WTC11 (cell line): Measurements from ENCODE around the gene RNU5B-1. TPM values are rescaled to one million over a fixed set of nuclear protein-coding genes. Genes with fewer than 3 reads are reported as not detected.

Experiments used
- ATAC-seq: fragments of 200-7000 bp; cut with Tn5 transposase; 2 replicates; pipeline ENCODE4 v1.10.0; 2021; ENCODE audit warnings: mild to moderate bottlenecking, moderate library complexity
- CTCF ChIA-PET: fragments of 300-600 bp; sonication (Branson Sonifier 250); formaldehyde crosslinking; loops from one replicate; lab custom pipeline; 2021; ENCODE audit warnings: antibody characterized with exemption; lab: Charles Lee
- POLR2A ChIA-PET: fragments of 350-600 bp; sonication (Branson Sonifier 250); formaldehyde crosslinking; loops from one replicate; lab custom pipeline; 2021; ENCODE audit warnings: antibody characterized with exemption; lab: Charles Lee
- DNase-seq: peaks from one replicate; pipeline ENCODE4 v3.0.0; 2021; ENCODE audit warnings: low spot score
- H3K27ac Mint-ChIP-seq: 2 replicates; pipeline ENCODE4 v1.8.0; 2021; ENCODE audit warnings: mixed read lengths
- H3K27me3 Mint-ChIP-seq: 2 replicates; pipeline ENCODE4 v1.8.0; 2021; ENCODE audit warnings: low read depth, mild to moderate bottlenecking, moderate library complexity, mixed read lengths
- H3K36me3 Mint-ChIP-seq: 2 replicates; pipeline ENCODE4 v1.8.0; 2021; ENCODE audit warnings: mixed read lengths
- H3K4me1 Mint-ChIP-seq: 2 replicates; pipeline ENCODE4 v1.8.0; 2022; ENCODE audit warnings: mixed read lengths
- H3K4me3 Mint-ChIP-seq: 2 replicates; pipeline ENCODE4 v1.8.0; 2021; ENCODE audit warnings: mild to moderate bottlenecking, moderate library complexity, mixed read lengths
- H3K9me3 Mint-ChIP-seq: 2 replicates; pipeline ENCODE4 v1.8.0; 2021; ENCODE audit warnings: mixed read lengths
- ATF1 ChIP-seq: sonication (generic); formaldehyde crosslinking; IDR thresholded peaks from 2 replicates; pipeline ENCODE4 v1.8.1; 2023; ENCODE audit warnings: mild to moderate bottlenecking, moderate library complexity, missing genetic modification reagents
- CREB1 ChIP-seq: sonication (generic); formaldehyde crosslinking; IDR thresholded peaks from 2 replicates; pipeline ENCODE4 v1.8.0; 2023; ENCODE audit warnings: mild to moderate bottlenecking, missing genetic modification reagents
- JAZF1 ChIP-seq: fragments of 250-450 bp; sonication (Bioruptor Pico); IDR thresholded peaks from 2 replicates; pipeline ENCODE4 v1.9.0; 2021; ENCODE audit warnings: moderate library complexity, mild to moderate bottlenecking, inconsistent platforms
- KAT7 ChIP-seq: sonication (generic); formaldehyde crosslinking; IDR thresholded peaks from 2 replicates; pipeline ENCODE4 v1.8.1; 2023; ENCODE audit warnings: missing genetic modification reagents, mild to moderate bottlenecking, borderline replicate concordance
- NR1H2 ChIP-seq: sonication (generic); formaldehyde crosslinking; IDR thresholded peaks from 2 replicates; pipeline ENCODE4 v1.9.0; 2021; ENCODE audit warnings: mild to moderate bottlenecking, moderate library complexity, missing genetic modification reagents
- SMAD4 ChIP-seq: sonication (generic); formaldehyde crosslinking; IDR thresholded peaks from 2 replicates; pipeline ENCODE4 v1.8.0; 2022; ENCODE audit warnings: mild to moderate bottlenecking, missing genetic modification reagents
- ZNF121 ChIP-seq: sonication (generic); formaldehyde crosslinking; IDR thresholded peaks from 2 replicates; pipeline ENCODE4 v1.8.0; 2023; ENCODE audit warnings: missing genetic modification reagents
- ZNF138 ChIP-seq: sonication (generic); formaldehyde crosslinking; conservative IDR thresholded peaks from 2 replicates; pipeline ENCODE4 v1.8.1; 2022; ENCODE audit warnings: mild to moderate bottlenecking, moderate library complexity, missing genetic modification reagents
- ZNF263 ChIP-seq: sonication (generic); formaldehyde crosslinking; IDR thresholded peaks from 2 replicates; pipeline ENCODE4 v1.8.1; 2022; ENCODE audit warnings: low read depth, mild to moderate bottlenecking, moderate library complexity, missing genetic modification reagents
- ZNF317 ChIP-seq: sonication (generic); formaldehyde crosslinking; IDR thresholded peaks from 2 replicates; pipeline ENCODE4 v1.8.1; 2023; ENCODE audit warnings: low read depth, mild to moderate bottlenecking, moderate library complexity, missing genetic modification reagents, borderline replicate concordance
- total RNA-seq: library from RNA; stranded (reverse); gene quantifications from 3 replicates; pipeline ENCODE4 v1.2.3, GENCODE V29; 2021
- TF ChIP-seq, protein P1 (sequence below): sonication (generic); formaldehyde crosslinking; IDR thresholded peaks from 2 replicates; pipeline ENCODE4 v1.8.0; 2022; ENCODE audit warnings: mild to moderate bottlenecking, missing genetic modification reagents
- TF ChIP-seq, protein P2 (sequence below): sonication (generic); formaldehyde crosslinking; IDR thresholded peaks from 2 replicates; pipeline ENCODE4 v1.8.1; 2023; ENCODE audit warnings: mild to moderate bottlenecking, missing genetic modification reagents
- TF ChIP-seq, protein P3 (sequence below): fragments of 250-450 bp; sonication (Bioruptor Pico); IDR thresholded peaks from 2 replicates; pipeline ENCODE4 v1.9.0; 2021; ENCODE audit warnings: moderate library complexity, mild to moderate bottlenecking, inconsistent platforms, borderline replicate concordance
- TF ChIP-seq, protein P4 (sequence below): sonication (generic); formaldehyde crosslinking; IDR thresholded peaks from 2 replicates; pipeline ENCODE4 v1.8.1; 2022; ENCODE audit warnings: missing genetic modification reagents, borderline replicate concordance
- TF ChIP-seq, protein P5 (sequence below): sonication (generic); formaldehyde crosslinking; IDR thresholded peaks from 2 replicates; pipeline ENCODE4 v1.8.1; 2023; ENCODE audit warnings: mild to moderate bottlenecking, missing genetic modification reagents
- TF ChIP-seq, protein P6 (sequence below): sonication (generic); formaldehyde crosslinking; IDR thresholded peaks from 2 replicates; pipeline ENCODE4 v1.8.1; 2023; ENCODE audit warnings: mild to moderate bottlenecking, moderate library complexity, missing genetic modification reagents
- TF ChIP-seq, protein P7 (sequence below): fragments of 200-600 bp; IDR thresholded peaks from 2 replicates; pipeline ENCODE4 v1.8.0; 2022; ENCODE audit warnings: antibody characterized with exemption
- TF ChIP-seq, protein P8 (sequence below): sonication (generic); formaldehyde crosslinking; IDR thresholded peaks from 2 replicates; pipeline ENCODE4 v1.8.1; 2023; ENCODE audit warnings: mild to moderate bottlenecking, missing genetic modification reagents, moderate library complexity

RNU5B-1 gene
- total RNA-seq, 1 experiment from 2014 or later, result not detected

DNA sequence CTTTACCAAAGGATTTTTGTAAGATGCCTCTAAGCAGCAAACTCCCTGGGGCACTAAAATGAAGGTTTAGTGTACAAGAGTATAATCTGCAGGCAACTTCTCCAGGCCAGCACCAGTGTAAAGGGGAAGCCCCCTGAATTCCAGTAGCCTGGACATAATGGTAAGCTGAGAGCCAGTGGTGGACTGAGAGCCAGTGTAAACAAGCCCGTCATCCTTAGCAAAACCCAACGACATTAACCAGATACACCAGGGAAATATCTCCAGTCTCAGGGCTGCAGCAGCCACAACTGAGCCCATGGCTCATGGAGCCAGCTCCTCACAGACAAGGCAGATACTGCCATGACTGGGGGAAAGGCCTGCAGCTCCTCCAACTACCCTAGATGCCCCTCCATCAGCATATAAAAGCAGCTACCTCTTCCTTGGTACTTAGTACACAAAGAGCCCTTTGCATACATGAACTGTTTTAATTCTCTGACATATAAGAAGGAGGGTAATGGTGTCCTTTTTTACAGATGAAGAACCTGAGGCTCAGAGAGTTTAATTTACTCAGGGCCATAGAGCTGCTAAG, 39.5 kb upstream of the RNU5B-1 start:
- peak overlapping the region; percentile 65 for H3K27ac Mint-ChIP-seq
- H3K4me3 Mint-ChIP-seq, result no peak overlapping the region
- H3K4me1 Mint-ChIP-seq, result peaks cover 25% of the 10 kb centered on the region
- peaks cover 8% of the 10 kb centered on the region for H3K36me3 Mint-ChIP-seq
- H3K27me3 Mint-ChIP-seq, result no peaks in the 10 kb centered on the region
- ChIA-PET POLR2A (interaction anchor here (0.8 kb wide), 1 partner anchor 40 kb away, joined by 3 read pairs; the partner anchor contains the start of gene RNU5B-1), CTCF (interaction anchor here (0.5 to 1.8 kb wide), 13 partner anchors 8 to 598 kb away, joined by 3 to 10 read pairs (median 3); partner anchors contain the start of genes CILP, CLPX and PARP16)
- ATAC-seq, result peak; percentile 84
- peaks cover 3% of the 10 kb centered on the region for H3K9me3 Mint-ChIP-seq
- no peak for TF ChIP-seq CREB1 (CRISPR knock-in tag)
- TF ChIP-seq, protein P1, sequence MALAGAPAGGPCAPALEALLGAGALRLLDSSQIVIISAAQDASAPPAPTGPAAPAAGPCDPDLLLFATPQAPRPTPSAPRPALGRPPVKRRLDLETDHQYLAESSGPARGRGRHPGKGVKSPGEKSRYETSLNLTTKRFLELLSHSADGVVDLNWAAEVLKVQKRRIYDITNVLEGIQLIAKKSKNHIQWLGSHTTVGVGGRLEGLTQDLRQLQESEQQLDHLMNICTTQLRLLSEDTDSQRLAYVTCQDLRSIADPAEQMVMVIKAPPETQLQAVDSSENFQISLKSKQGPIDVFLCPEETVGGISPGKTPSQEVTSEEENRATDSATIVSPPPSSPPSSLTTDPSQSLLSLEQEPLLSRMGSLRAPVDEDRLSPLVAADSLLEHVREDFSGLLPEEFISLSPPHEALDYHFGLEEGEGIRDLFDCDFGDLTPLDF (CRISPR knock-in tag), result no peak
- no peak for TF ChIP-seq SMAD4 (CRISPR knock-in tag)
- TF ChIP-seq, protein P2, sequence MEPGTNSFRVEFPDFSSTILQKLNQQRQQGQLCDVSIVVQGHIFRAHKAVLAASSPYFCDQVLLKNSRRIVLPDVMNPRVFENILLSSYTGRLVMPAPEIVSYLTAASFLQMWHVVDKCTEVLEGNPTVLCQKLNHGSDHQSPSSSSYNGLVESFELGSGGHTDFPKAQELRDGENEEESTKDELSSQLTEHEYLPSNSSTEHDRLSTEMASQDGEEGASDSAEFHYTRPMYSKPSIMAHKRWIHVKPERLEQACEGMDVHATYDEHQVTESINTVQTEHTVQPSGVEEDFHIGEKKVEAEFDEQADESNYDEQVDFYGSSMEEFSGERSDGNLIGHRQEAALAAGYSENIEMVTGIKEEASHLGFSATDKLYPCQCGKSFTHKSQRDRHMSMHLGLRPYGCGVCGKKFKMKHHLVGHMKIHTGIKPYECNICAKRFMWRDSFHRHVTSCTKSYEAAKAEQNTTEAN (CRISPR knock-in tag), result no peak
- TF ChIP-seq, protein P3, sequence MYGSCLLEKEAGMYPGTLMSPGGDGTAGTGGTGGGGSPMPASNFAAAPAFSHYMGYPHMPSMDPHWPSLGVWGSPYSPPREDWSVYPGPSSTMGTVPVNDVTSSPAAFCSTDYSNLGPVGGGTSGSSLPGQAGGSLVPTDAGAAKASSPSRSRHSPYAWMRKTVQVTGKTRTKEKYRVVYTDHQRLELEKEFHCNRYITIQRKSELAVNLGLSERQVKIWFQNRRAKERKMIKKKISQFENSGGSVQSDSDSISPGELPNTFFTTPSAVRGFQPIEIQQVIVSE (CRISPR knock-in tag), result no peak
- no peak for TF ChIP-seq KAT7 (CRISPR knock-in tag)
- TF ChIP-seq, protein P4, sequence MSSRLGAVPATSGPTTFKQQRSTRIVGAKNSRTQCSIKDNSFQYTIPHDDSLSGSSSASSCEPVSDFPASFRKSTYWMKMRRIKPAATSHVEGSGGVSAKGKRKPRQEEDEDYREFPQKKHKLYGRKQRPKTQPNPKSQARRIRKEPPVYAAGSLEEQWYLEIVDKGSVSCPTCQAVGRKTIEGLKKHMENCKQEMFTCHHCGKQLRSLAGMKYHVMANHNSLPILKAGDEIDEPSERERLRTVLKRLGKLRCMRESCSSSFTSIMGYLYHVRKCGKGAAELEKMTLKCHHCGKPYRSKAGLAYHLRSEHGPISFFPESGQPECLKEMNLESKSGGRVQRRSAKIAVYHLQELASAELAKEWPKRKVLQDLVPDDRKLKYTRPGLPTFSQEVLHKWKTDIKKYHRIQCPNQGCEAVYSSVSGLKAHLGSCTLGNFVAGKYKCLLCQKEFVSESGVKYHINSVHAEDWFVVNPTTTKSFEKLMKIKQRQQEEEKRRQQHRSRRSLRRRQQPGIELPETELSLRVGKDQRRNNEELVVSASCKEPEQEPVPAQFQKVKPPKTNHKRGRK, result no peak
- TF ChIP-seq, protein P5, sequence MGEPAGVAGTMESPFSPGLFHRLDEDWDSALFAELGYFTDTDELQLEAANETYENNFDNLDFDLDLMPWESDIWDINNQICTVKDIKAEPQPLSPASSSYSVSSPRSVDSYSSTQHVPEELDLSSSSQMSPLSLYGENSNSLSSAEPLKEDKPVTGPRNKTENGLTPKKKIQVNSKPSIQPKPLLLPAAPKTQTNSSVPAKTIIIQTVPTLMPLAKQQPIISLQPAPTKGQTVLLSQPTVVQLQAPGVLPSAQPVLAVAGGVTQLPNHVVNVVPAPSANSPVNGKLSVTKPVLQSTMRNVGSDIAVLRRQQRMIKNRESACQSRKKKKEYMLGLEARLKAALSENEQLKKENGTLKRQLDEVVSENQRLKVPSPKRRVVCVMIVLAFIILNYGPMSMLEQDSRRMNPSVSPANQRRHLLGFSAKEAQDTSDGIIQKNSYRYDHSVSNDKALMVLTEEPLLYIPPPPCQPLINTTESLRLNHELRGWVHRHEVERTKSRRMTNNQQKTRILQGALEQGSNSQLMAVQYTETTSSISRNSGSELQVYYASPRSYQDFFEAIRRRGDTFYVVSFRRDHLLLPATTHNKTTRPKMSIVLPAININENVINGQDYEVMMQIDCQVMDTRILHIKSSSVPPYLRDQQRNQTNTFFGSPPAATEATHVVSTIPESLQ, result no peak
- TF ChIP-seq, protein P6, sequence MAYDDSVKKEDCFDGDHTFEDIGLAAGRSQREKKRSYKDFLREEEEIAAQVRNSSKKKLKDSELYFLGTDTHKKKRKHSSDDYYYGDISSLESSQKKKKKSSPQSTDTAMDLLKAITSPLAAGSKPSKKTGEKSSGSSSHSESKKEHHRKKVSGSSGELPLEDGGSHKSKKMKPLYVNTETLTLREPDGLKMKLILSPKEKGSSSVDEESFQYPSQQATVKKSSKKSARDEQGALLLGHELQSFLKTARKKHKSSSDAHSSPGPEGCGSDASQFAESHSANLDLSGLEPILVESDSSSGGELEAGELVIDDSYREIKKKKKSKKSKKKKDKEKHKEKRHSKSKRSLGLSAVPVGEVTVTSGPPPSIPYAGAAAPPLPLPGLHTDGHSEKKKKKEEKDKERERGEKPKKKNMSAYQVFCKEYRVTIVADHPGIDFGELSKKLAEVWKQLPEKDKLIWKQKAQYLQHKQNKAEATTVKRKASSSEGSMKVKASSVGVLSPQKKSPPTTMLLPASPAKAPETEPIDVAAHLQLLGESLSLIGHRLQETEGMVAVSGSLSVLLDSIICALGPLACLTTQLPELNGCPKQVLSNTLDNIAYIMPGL (CRISPR knock-in tag), result no peak
- TF ChIP-seq ZNF121, result no peak
- TF ChIP-seq, protein P7, sequence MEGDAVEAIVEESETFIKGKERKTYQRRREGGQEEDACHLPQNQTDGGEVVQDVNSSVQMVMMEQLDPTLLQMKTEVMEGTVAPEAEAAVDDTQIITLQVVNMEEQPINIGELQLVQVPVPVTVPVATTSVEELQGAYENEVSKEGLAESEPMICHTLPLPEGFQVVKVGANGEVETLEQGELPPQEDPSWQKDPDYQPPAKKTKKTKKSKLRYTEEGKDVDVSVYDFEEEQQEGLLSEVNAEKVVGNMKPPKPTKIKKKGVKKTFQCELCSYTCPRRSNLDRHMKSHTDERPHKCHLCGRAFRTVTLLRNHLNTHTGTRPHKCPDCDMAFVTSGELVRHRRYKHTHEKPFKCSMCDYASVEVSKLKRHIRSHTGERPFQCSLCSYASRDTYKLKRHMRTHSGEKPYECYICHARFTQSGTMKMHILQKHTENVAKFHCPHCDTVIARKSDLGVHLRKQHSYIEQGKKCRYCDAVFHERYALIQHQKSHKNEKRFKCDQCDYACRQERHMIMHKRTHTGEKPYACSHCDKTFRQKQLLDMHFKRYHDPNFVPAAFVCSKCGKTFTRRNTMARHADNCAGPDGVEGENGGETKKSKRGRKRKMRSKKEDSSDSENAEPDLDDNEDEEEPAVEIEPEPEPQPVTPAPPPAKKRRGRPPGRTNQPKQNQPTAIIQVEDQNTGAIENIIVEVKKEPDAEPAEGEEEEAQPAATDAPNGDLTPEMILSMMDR, result no peak
- TF ChIP-seq JAZF1 (CRISPR knock-in tag), result no peak
- no peak for TF ChIP-seq ZNF138 (CRISPR knock-in tag)
- no peak for TF ChIP-seq ATF1 (CRISPR knock-in tag)
- TF ChIP-seq ZNF263 (CRISPR knock-in tag), result no peak
- TF ChIP-seq, protein P8, sequence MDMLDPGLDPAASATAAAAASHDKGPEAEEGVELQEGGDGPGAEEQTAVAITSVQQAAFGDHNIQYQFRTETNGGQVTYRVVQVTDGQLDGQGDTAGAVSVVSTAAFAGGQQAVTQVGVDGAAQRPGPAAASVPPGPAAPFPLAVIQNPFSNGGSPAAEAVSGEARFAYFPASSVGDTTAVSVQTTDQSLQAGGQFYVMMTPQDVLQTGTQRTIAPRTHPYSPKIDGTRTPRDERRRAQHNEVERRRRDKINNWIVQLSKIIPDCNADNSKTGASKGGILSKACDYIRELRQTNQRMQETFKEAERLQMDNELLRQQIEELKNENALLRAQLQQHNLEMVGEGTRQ (CRISPR knock-in tag), result no peak
- TF ChIP-seq ZNF317 (CRISPR knock-in tag), result no peak
- no peak for TF ChIP-seq NR1H2
- no peak for DNase-seq
